Measurements from ENCODE around the gene SKI. TPM values are rescaled to one million over a fixed set of nuclear protein-coding genes. Genes with fewer than 3 reads are reported as not detected.

SKI gene
- total RNA-seq, 1 donor: 47.5 TPM

GRCh38 chr1:2310332-2311183 lies 82.4 kb downstream of the SKI start:
- Histone ChIP-seq H3K9me3 (ENCODE audit: low read depth, low read length) (no peaks in the 10 kb centered on the region), H3K4me1 (ENCODE audit: insufficient read depth, low read length) (peaks cover 33% of the 10 kb centered on the region), H3K27me3 (ENCODE audit: insufficient read depth, low read length) (no peaks in the 10 kb centered on the region), H3K4me3 (ENCODE audit: low read length) (no peak overlapping the region)

- H3K9me3 ChIP-seq (ENCODE audit: low read depth, low read length): no peaks in the 10 kb centered on the region
- H3K4me3 ChIP-seq (ENCODE audit: low read length): no peak overlapping the region
- H3K4me1 ChIP-seq (ENCODE audit: insufficient read depth, low read length): peaks cover 42% of the 10 kb centered on the region
- H3K27me3 ChIP-seq (ENCODE audit: insufficient read depth, low read length): no peaks in the 10 kb centered on the region
These were observed 83.3 kb downstream of the SKI start for GRCh38 chr1:2311184-2312032.

GRCh38 chr1:2312160-2312514 lies 84.0 kb downstream of the SKI start:
- Histone ChIP-seq H3K9me3 (ENCODE audit: low read depth, low read length) (no peaks in the 10 kb centered on the region), H3K4me1 (ENCODE audit: insufficient read depth, low read length) (peaks cover 42% of the 10 kb centered on the region), H3K27me3 (ENCODE audit: insufficient read depth, low read length) (no peaks in the 10 kb centered on the region), H3K4me3 (ENCODE audit: low read length) (no peak overlapping the region)

GRCh38 chr1:2312515-2313301 lies 84.6 kb downstream of the SKI start:
- Histone ChIP-seq H3K4me3 (ENCODE audit: low read length) (no peak overlapping the region), H3K27me3 (ENCODE audit: insufficient read depth, low read length) (no peaks in the 10 kb centered on the region), H3K9me3 (ENCODE audit: low read depth, low read length) (no peaks in the 10 kb centered on the region), H3K4me1 (ENCODE audit: insufficient read depth, low read length) (peaks cover 42% of the 10 kb centered on the region)

- Histone ChIP-seq H3K9me3 (ENCODE audit: low read depth, low read length) (no peaks in the 10 kb centered on the region), H3K4me1 (ENCODE audit: insufficient read depth, low read length) (peaks cover 42% of the 10 kb centered on the region), H3K27me3 (ENCODE audit: insufficient read depth, low read length) (no peaks in the 10 kb centered on the region), H3K4me3 (ENCODE audit: low read length) (no peak overlapping the region)
These were observed 85.6 kb downstream of the SKI start for GRCh38 chr1:2313651-2314261.

- H3K27me3 ChIP-seq (ENCODE audit: insufficient read depth, low read length): no peaks in the 10 kb centered on the region
- H3K4me3 ChIP-seq (ENCODE audit: low read length): no peak overlapping the region
- peaks cover 42% of the 10 kb centered on the region for H3K4me1 ChIP-seq (ENCODE audit: insufficient read depth, low read length)
- H3K9me3 ChIP-seq (ENCODE audit: low read depth, low read length): no peaks in the 10 kb centered on the region
These were observed 86.2 kb downstream of the SKI start for GRCh38 chr1:2314273-2314802.

- no peaks in the 10 kb centered on the region for H3K27me3 ChIP-seq (ENCODE audit: insufficient read depth, low read length)
- H3K4me3 ChIP-seq (ENCODE audit: low read length): no peak overlapping the region
- H3K9me3 ChIP-seq (ENCODE audit: low read depth, low read length): no peaks in the 10 kb centered on the region
- H3K4me1 ChIP-seq (ENCODE audit: insufficient read depth, low read length): peaks cover 42% of the 10 kb centered on the region
These were observed 86.9 kb downstream of the SKI start for GRCh38 chr1:2314803-2315673.

GRCh38 chr1:2315674-2316450 lies 87.7 kb downstream of the SKI start:
- H3K27me3 ChIP-seq (ENCODE audit: insufficient read depth, low read length): no peaks in the 10 kb centered on the region
- H3K4me1 ChIP-seq (ENCODE audit: insufficient read depth, low read length): peaks cover 42% of the 10 kb centered on the region
- no peak overlapping the region for H3K4me3 ChIP-seq (ENCODE audit: low read length)

GRCh38 chr1:2316451-2316961 lies 88.4 kb downstream of the SKI start:
- H3K4me3 ChIP-seq (ENCODE audit: low read length): no peak overlapping the region
- peaks cover 40% of the 10 kb centered on the region for H3K4me1 ChIP-seq (ENCODE audit: insufficient read depth, low read length)
- H3K9me3 ChIP-seq (ENCODE audit: low read depth, low read length): no peaks in the 10 kb centered on the region
- H3K27me3 ChIP-seq (ENCODE audit: insufficient read depth, low read length): no peaks in the 10 kb centered on the region

More at GRCh38 chr1:2315674-2316450, 87.7 kb downstream of the SKI start:
- no peaks in the 10 kb centered on the region for H3K9me3 ChIP-seq (ENCODE audit: low read depth, low read length)

- peaks cover 30% of the 10 kb centered on the region for H3K4me1 ChIP-seq (ENCODE audit: insufficient read depth, low read length)
These were observed 89.3 kb downstream of the SKI start for GRCh38 chr1:2317230-2318065.

GRCh38 chr1:2318314-2319278 lies 90.5 kb downstream of the SKI start:
- Histone ChIP-seq H3K9me3 (ENCODE audit: low read depth, low read length) (no peaks in the 10 kb centered on the region), H3K4me1 (ENCODE audit: insufficient read depth, low read length) (peaks cover 23% of the 10 kb centered on the region), H3K27me3 (ENCODE audit: insufficient read depth, low read length) (no peaks in the 10 kb centered on the region), H3K4me3 (ENCODE audit: low read length) (no peak overlapping the region)

More at GRCh38 chr1:2317230-2318065, 89.3 kb downstream of the SKI start:
- Histone ChIP-seq H3K4me3 (ENCODE audit: low read length) (no peak overlapping the region), H3K27me3 (ENCODE audit: insufficient read depth, low read length) (no peaks in the 10 kb centered on the region), H3K9me3 (ENCODE audit: low read depth, low read length) (no peaks in the 10 kb centered on the region)

Data from mononuclear cell (primary cell).